GM13976 (cell line): ENCODE results near the gene PTOV1.
"Not testable (repeated sequence)": the region's sequence is repeated elsewhere in the genome, so short reads cannot be mapped to it uniquely, and the experiment has no call there.

Source experiments
- DNase-seq: peaks from one replicate; pipeline ENCODE4 v3.0.0; 2012; ENCODE audit warnings: low spot score
- CTCF ChIP-seq: IDR thresholded peaks from 2 replicates; pipeline ENCODE4 v1.5.1; 2012; ENCODE audit warnings: borderline replicate concordance, mild to moderate bottlenecking; ENCODE audit not compliant: insufficient read depth; ENCODE audit errors: extremely low read depth, missing control alignments, control extremely low read depth
- in situ Hi-C: fragments of 300-500 bp; cut with MboI; formaldehyde crosslinking; loops from one replicate; pipeline ENCODE4 v1.12.0; 2022; ENCODE audit warnings: low sequenced_read_pairs, mixed read lengths, inconsistent platforms; ENCODE audit not compliant: unreplicated experiment

PTOV1 gene

GRCh38 chr19:49818649-49819370 lies 32.1 kb upstream of the PTOV1 start:
- in situ Hi-C loops = no loop called here
- TF ChIP-seq CTCF = no peak
- no peak for DNase-seq

- in situ Hi-C loops, DNase-seq: not testable (repeated sequence)
Measured at GRCh38 chr19:49819452-49820115, 31.4 kb upstream of the PTOV1 start.

- no peak for TF ChIP-seq CTCF
- in situ Hi-C loops = no loop called here
- DNase-seq = no peak
Measured at GRCh38 chr19:49820125-49820524, 30.8 kb upstream of the PTOV1 start.

GRCh38 chr19:49823472-49823871 lies 27.5 kb upstream of the PTOV1 start:
- in situ Hi-C loops = no loop called here
- no peak for DNase-seq
- TF ChIP-seq CTCF = no peak

- no peak for TF ChIP-seq CTCF
- no peak for DNase-seq
- in situ Hi-C loops = no loop called here
Measured at GRCh38 chr19:49824662-49825061, 26.3 kb upstream of the PTOV1 start.

GRCh38 chr19:49827034-49827433 lies 23.9 kb upstream of the PTOV1 start:
- no peak for DNase-seq
- in situ Hi-C loops = no loop called here
- no peak for TF ChIP-seq CTCF

GRCh38 chr19:49829200-49829599 lies 21.8 kb upstream of the PTOV1 start:
- in situ Hi-C loops = no loop called here
- no peak for DNase-seq
- TF ChIP-seq CTCF = no peak
